Stimulated activated CD4-positive, alpha-beta T cell treated with anti-CD3 and anti-CD28 coated beads, Interleukin-15, amount 100 ng/mL, for 24 hours (primary cell): ENCODE data around the gene WFS1.
A peak's percentile ranks its signal among the peaks of the same experiment; 100 is the strongest.

ENCODE experiments used
- DNase-seq: peaks from one replicate; pipeline ENCODE4 v3.0.0-alpha.2; 2020

Gene WFS1

DNA sequence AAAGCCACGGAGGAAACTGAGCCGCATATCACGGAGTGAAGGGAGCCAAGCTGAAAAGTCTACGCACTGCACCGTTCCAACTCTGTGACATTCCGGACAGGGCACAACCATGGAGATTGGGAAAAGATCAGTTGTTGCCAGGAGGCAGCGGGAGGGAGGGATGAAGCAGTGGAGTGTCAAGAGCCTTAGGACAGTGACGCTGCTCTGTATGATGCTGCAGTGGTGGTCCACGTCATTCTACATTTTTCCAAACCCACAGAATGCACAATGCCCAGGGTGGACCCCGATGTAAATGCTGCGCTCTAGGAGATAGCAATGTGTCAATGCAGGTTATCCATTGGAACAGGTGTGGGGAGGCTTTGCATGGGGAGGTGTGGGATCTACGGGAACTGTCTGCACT, 7.5 kb upstream of the WFS1 start:
- DNase-seq = no peak

DNA sequence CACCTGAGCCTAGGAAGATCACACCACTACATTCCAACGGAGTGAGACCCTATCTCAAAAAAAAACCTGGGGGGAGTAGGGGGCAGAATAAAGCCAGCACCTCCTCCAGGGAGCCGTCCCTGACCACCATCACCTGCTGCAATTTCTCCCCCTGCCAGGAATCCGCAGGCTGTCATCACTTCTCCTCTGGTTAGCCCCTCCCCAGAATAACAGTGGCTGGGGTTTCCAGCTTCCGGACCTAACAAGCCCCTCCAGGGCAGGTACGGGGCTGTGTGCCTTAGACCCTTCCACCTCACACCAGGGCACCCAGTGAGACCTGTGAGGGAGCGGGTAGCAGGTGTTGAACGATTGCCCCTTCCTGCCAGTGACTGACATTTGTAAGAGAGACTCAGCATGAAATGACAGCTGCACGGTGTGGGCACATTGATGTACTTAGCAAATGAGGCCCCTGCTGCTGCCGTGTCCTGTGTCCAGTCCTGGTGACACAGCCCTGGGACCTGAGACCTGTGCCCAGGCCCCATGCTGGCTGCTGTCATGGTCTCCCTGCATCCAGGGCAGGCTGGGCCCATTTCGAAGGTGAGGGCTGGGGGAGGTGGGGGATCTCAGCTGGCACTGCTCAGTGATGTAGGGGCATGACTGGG, 6.7 kb upstream of the WFS1 start:
- DNase-seq = no peak

DNA sequence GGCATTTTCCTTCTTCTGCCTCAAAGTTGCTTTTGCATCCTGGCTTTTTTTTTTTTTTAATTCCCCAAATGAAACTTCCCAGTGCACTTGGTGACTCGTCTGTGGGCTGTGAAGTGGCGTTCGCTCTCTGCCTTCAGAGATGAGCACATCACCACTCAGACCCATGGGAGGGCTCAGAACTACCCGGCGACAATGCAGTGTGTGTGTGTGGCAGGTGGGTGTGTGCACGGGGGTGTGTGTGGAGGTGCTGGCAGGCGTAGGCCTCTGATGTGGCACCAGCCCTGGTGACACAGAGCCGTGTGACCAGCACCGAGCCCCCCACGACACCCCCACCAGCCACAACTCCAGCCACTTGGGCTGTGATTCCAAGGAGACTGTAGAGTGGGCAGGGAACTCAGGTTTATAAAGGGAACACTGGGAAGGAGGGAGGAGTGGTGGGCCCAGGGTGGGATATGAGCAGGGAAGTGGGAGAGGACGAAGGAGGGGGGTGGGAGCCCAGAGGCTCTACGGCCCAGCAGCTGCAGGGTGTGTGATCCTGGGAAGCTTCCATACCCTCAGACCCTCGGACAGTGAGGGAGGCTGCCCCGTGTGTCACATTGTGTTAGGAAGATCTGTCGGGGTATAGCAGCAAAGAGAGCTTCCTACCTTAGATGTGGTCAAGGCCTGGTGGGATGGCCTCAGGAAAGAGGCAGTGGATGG, 6.0 kb upstream of the WFS1 start:
- DNase-seq = no peak

- DNase-seq = peak; percentile 22
Observed at GRCh38 chr4:6264225-6264540, 5.5 kb upstream of the WFS1 start.

GRCh38 chr4:6265546-6265945, 4.1 kb upstream of the WFS1 start:
- DNase-seq = no peak

DNA sequence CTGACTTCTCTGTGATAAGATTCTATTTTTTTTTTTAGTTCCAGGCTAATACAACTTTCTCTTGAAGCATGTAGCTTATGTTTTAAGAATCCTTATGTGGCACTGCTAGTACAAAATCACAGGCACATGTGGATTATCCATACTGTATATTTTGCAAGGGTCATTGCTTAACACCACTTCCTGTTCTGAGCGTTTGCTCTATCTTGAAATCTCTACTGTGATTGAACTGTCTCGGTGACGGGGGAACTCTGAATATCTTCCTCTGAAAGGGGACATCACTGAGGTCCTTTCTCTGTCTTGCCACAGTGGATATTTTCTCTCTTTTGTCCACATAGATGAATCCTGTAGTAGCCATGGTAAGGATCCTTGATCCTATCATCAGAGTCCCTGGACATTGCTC, 2.1 kb upstream of the WFS1 start:
- no peak for DNase-seq

DNA sequence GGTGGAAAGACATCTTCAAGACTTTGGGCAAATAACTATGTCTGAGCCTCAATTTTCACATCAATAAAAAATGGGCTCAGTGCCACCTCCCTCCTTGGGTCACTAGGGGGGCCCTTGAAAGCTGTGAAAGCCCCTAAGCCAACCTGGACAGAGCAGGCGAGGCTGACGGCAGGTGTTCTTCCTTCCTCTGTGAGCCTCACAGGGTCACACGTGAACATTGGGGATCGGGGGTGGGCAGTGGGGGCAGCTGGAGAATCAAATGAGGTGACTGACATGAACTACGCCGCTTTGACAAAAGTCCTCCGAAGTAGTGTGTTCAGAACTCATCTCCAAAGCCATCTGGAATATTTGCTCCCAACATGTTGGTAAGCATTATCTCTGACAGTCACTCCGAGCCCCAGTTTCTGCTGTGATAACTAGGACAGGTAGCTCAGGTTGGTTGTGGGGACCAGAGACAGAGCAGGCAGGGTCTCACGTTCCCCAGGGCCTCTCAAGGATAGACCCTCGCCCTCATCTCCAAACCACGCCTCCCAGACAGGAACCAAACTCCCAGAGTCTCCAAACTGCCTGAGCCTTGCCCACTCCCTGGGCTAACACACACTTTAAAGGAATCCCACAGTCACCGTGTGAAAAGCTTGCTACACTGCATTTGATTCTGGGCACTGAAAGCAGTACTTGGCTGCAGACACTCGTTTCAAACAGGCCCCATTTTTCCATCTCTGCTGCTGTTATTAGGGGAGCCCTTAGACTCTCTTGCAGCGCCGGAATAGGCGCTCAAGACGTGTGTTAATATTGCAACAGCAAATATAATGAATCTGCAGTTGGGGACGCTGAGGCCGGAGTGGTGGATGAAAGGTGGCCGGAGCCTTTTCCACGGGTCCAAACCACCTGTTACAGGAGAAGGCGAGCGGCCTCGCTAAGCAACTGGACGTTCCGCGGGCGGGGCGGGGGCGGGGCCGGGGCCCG, 717 bp upstream of the WFS1 start:
- DNase-seq = no peak

GRCh38 chr4:6270636-6271121, 1.0 kb downstream of the WFS1 start:
- DNase-seq = no peak

DNA sequence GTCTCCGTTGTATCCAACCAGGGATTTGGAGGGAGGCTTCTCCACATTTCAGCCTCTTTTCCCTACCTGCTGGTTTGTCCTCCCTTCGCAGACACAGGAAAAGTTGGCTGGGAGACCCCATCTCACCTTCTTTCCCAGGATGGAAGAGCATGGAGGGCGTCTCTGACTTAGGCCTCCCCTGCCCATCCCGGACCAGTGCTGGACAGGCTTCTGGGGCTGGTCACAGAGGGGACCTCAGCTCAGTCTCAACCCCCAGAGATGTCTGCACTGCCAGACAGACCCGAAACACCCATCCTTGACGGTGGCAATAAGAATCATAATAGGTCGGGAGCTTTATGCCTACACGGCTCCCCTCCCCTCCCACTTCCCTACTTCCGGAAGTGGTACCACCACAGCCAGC, 1.6 kb downstream of the WFS1 start:
- no peak for DNase-seq

DNA sequence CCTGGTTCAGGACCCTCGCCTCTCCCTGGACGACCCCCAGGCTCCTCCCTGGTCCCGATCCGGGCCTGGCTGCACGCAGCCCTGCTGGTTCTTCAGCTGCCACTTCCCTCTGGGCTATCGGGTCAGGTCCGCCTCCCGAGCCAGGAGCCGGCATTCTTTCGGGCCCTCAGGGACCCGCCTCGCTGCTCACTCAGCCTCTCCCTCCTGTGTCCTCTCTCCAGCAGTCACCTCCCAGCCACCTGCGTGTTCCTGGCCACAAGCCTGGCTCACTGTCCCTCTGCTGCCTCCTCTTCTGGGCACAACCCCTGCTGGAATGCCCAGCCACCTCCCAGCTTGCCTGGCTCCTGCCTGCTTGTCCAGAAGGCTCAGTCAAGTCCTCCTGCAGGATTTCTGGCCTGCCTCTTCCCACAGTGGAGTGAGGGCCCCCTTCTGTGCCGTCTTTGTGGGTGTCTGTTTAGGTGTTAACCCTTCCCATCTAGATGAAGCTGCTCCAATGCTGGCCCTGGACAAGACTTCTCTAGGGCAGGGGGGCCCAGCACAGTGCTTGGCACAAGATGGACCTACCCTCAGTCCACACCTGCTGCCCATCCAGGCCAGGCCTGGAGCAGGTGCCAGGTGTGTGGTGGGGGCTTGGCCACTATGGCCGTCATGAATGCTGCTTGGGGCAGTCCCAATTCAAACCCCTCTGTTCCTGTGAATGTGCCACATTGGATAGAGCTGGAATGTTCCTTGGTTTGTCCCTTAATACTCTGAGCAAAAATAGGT, 2.2 kb downstream of the WFS1 start:
- DNase-seq = no peak

DNA sequence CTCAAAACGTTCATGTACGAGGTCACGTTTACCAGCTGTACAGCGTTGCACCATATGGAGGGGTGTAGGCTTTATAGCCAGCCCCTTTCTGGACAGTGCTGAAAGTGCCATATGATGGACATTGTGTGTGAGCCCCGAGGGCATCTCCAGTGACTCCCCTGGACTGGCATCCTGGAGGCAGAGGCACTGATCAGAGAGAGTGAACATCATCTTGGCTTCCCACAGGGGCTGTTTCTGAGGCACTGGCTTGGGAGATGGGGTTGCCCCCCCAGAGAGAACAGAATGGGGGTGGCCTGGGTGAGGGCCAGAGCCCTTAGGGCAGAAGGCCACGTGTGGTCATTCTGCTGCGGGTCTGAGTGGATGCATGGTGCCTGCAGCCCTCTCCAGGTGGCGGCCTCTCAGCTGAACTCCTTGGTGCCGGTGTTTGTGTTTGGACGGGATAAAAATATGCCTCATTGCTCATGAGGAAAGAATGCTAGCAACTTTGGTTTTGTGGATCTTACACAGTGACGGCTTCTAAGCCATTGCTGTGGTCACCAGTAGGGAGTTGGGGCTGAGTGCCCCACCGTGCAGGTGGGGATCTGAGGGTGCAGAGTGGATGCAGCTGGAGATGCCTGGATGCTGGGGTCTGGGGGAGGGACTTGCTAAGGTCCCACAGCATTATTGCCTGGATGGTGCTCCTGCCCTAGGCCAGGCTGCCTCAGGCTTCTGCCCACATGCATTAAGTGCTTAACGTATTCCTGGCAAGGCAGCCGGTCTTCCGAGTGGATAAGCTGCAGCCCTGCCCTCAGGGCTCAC, 3.4 kb downstream of the WFS1 start:
- no peak for DNase-seq

- DNase-seq = no peak
Observed at GRCh38 chr4:6273661-6273990, 4.0 kb downstream of the WFS1 start.

GRCh38 chr4:6275351-6275750, 5.7 kb downstream of the WFS1 start:
- DNase-seq = no peak

DNA sequence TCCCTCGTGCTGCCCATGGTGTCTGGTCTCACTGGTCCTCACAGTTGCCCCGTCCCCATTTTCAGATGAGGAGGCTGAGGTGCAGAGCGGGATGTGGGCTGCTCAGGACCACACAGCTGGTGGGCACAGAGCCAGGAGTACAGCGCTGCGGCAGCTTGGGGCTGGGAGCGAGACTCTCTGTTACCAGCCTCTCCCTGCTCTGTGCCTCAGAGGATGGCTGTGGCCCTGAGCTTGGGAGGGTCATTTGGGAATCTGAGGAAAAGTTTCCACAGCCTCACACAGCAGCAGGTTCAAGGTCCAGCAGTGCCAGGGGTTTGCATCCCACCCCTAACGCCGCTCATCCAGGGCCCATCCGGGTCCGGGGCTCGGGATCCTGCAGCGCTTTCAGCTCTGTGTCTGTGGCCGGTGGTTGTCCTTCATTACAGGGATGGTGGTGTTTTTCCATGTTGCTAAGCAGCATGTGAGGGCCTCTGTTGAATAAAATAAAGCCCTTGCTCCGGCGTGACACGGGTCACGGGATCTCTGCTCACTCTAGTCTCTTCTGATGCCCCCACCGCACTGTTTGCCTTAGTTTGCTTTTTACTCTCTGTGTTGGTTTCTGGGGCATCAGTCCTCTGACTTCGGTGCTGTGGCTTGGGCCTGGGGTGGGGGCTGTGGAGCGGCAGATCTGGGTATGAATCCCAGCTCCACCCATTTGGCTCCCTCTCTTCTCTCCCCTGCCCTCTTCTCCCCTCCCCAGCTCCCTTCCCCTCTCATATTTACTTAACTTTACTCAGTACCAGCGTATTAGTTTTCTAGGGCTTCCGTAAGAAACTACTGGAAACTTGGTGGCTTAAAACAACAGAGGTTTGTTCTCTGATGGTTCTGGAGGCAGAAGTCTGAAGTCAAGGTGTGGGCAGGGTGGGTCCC, 6.5 kb downstream of the WFS1 start:
- no peak for DNase-seq

DNA sequence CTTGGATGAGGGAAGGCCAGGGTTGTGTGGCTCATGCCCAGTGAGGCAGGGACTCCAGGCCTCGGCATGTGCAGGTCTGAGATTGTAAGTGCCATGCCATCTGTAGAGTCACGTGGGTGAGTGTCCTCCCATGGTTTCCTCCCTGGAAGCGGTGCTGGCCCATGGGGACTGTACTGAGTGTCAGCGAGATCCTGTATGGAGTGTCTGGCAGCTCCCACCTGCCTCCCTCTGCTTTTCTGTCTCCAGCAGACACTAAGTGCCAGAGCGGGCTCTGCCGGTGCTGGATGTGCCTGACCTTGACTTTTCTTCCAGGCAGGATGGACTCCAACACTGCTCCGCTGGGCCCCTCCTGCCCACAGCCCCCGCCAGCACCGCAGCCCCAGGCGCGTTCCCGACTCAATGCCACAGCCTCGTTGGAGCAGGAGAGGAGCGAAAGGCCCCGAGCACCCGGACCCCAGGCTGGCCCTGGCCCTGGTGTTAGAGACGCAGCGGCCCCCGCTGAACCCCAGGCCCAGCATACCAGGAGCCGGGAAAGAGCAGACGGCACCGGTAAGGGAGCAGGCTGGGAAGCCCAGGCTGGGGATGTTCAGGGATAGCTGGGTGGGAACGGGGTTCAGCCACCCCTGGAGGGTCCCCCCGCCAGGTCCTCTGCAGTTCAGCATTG, 7.6 kb downstream of the WFS1 start:
- DNase-seq = no peak

DNA sequence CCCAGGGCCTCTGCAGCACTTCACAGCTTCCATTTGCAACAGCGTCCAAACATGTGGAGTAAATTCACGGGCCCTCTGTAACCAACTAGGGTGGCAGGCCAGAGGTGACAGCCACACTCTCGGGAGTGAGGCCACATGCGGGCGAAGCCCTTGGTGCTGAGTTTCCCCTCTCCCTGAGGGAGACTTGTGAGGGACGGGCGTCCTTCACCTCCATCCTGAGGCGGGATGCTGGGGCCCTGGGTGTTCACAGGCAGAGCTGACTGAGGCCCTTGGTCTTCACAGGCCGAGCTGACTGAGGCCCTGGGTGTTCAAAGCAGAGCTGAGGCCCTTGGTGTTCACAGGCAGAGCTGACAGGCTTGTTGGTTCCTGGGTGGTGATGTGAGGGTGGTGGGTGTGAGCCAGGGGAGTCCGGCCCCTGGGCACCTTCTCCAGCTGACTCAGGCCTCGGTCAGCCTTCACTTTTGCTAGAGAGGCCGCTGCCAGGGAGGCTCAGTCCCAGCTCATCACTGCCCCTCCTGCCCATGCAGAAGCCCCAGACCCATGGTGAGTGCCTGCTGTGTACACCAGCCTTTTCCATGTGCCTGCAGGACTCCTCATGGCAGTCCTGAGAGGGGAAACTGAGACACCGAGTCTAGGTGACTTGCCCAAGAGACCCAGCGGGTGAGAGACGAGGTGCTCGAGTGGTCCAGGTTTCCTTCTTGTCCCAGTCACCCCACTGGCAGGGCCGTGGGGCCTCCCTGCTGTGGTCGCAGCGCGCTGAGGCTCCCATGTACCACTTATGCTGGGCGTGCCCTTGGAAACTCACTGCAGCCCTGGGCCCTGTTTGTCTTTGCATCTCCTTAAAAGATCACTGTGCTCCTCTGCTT, 8.5 kb downstream of the WFS1 start:
- no peak for DNase-seq

DNA sequence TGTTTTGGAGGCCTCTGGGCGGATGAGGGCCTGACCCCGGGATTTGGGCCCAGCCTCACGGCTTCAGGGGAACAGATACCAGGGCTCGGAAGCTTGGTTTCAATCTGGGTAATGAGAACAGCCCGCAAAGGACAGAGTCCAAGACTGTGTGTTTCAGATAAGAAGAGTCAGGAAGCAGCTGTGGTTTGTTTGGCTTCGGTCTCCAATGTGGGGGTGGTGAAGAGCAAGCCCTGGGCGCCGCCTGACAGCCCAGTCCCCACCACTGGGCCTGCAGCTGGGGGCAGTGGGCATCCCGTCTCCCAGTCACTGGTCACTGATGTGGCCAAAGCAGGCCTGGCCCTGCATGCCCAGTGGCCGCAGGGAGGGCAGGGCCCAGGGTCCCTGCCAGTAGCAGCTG, 9.1 kb downstream of the WFS1 start:
- no peak for DNase-seq

DNA sequence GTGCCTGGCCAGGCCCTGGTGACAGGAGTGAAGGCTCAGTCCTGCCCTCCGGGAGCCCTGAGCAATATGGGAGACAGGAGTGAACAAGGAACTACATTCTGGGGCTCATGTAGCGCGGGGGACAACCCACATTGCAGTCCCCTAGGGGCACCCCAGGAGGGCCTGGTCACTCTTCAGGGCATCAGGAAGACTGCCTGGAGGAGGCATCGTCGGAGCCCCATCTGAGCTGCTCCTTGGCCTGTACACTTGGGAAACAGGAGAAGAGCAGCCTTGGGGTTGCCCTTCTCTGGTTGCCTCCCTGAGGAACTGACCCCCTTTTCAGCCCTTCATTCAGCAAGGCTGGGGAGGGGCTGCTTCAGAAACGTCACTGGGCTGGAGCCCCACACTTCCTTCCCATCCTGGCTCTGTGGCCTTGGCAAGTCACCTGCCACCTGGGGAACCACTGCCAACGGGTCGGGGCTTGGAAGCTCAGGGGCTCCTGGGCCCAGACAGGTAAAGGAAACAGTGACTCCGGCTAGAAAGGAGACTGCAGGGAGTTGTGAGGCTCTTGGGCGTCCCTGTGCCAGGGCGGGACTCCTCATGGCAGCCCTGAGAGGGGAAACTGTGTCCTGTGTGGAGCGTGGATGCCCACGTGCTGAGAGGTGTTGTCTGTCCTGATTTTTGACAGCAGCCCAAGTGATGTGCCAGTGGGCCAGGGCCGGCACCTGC, 10.1 kb downstream of the WFS1 start:
- no peak for DNase-seq
